Smooth muscle cell (in vitro differentiated cells): Measurements from ENCODE around the gene SUCNR1. TPM values are rescaled to one million over a fixed set of nuclear protein-coding genes. Genes with fewer than 3 reads are reported as not detected.
"Not testable (repeated sequence)": the region's sequence is repeated elsewhere in the genome, so short reads cannot be mapped to it uniquely, and the experiment has no call there.

ENCODE experiments used
- DNase-seq: peaks from one replicate; lab custom pipeline; 2025; ENCODE audit not compliant: unreplicated experiment; lab: John Stamatoyannopoulos, UW
- H2AFZ ChIP-seq: fragments of 200-600 bp; sonication (generic); 2 replicates; pipeline ENCODE4 v1.6.0; 2016; ENCODE audit warnings: antibody characterized with exemption, low read depth, mild to moderate bottlenecking
- H3F3A ChIP-seq: fragments of 200-600 bp; sonication (generic); 2 replicates; pipeline ENCODE4 v1.6.0; 2017; ENCODE audit warnings: antibody characterized with exemption, low read depth
- H3K27ac ChIP-seq: fragments of 200-600 bp; sonication (generic); 2 replicates; pipeline ENCODE4 v1.5.1; 2016; ENCODE audit warnings: low read depth, mild to moderate bottlenecking
- H3K27me3 ChIP-seq: fragments of 200-600 bp; sonication (generic); 2 replicates; pipeline ENCODE4 v1.6.1; 2016; ENCODE audit warnings: low read depth, mild to moderate bottlenecking
- H3K36me3 ChIP-seq: fragments of 200-600 bp; sonication (generic); 2 replicates; pipeline ENCODE4 v1.5.1; 2016; ENCODE audit warnings: low read depth
- H3K4me1 ChIP-seq: fragments of 200-600 bp; sonication (generic); 2 replicates; pipeline ENCODE4 v1.5.1; 2016; ENCODE audit warnings: low read depth
- H3K4me2 ChIP-seq: fragments of 200-600 bp; sonication (generic); 2 replicates; pipeline ENCODE4 v1.6.0; 2016; ENCODE audit warnings: mild to moderate bottlenecking
- H3K4me3 ChIP-seq: fragments of 200-600 bp; sonication (generic); 2 replicates; pipeline ENCODE4 v1.5.1; 2016; ENCODE audit warnings: mild to moderate bottlenecking
- H3K79me2 ChIP-seq: fragments of 200-600 bp; sonication (generic); 2 replicates; pipeline ENCODE4 v1.6.0; 2016; ENCODE audit warnings: low read depth, mild to moderate bottlenecking
- H3K9ac ChIP-seq: fragments of 200-600 bp; sonication (generic); 2 replicates; pipeline ENCODE4 v1.6.0; 2016; ENCODE audit warnings: low read depth
- H3K9me3 ChIP-seq: fragments of 200-600 bp; sonication (generic); replicated peaks from 2 replicates; pipeline ENCODE4 v1.5.1; 2016; ENCODE audit warnings: low read depth
- H4K20me1 ChIP-seq: fragments of 200-600 bp; sonication (generic); 2 replicates; pipeline ENCODE4 v1.6.0; 2016; ENCODE audit warnings: low read depth
- CTCF ChIP-seq: fragments of 200-600 bp; sonication (generic); IDR thresholded peaks from 2 replicates; pipeline ENCODE4 v1.5.1; 2017; ENCODE audit warnings: borderline replicate concordance, mild to moderate bottlenecking, antibody characterized with exemption; ENCODE audit not compliant: insufficient read depth, poor library complexity, severe bottlenecking
- WGBS: methylation state at CpG from one replicate; pipeline ENCODE4 v1.1.7; 2016; ENCODE audit warnings: low lambda C conversion rate; 5-methylcytosine and 5-hydroxymethylcytosine counted together
- polyA plus RNA-seq: library from polyadenylated mRNA; unstranded; fragments of >200 nt; fragmentation: Nextera tagmentation; extraction: Ambion mirVana; gene quantifications from 2 replicates; pipeline ENCODE4 v1.2.1, GENCODE V29; 2016
- total RNA-seq: library from RNA; depleted of rRNA; stranded (reverse); fragments of >200 nt; gene quantifications from 2 replicates; pipeline ENCODE4 v1.2.3, GENCODE V29; 2014

The SUCNR1 gene
- total and polyA plus RNA-seq, 2 experiments from 2014 or later: not detected

GRCh38 chr3:151896246-151897012 lies 23.0 kb downstream of the SUCNR1 start:
- 58% methylated on average over 4 of the region's 4 CpGs for WGBS
- no peak overlapping the region for H3K9ac ChIP-seq

GRCh38 chr3:151898121-151898520 lies 24.7 kb downstream of the SUCNR1 start:
- WGBS: no CpG with 5 or more reads among the region's 1 CpG
- H3K4me3 ChIP-seq, H3K27ac ChIP-seq, DNase-seq, H3F3A ChIP-seq, H2AFZ ChIP-seq, H3K36me3 ChIP-seq, H3K9ac ChIP-seq, H3K9me3 ChIP-seq, H3K79me2 ChIP-seq, H4K20me1 ChIP-seq, H3K4me2 ChIP-seq, H3K27me3 ChIP-seq: not testable (repeated sequence)
- H3K4me1 ChIP-seq: peaks cover 23% of the 10 kb centered on the region

More at GRCh38 chr3:151896246-151897012, 23.0 kb downstream of the SUCNR1 start:
- DNase-seq: no peak
- TF ChIP-seq CTCF: no peak
- Histone ChIP-seq H3K9me3 (no peaks in the 10 kb centered on the region), H3K27ac (no peak overlapping the region), H3K79me2 (no peaks in the 10 kb centered on the region), H3K4me1 (peaks cover 8% of the 10 kb centered on the region), H3K27me3 (no peaks in the 10 kb centered on the region), H3F3A (peaks cover 4% of the 10 kb centered on the region), H3K36me3 (no peaks in the 10 kb centered on the region), H2AFZ (no peak overlapping the region), H3K4me3 (no peak overlapping the region), H4K20me1 (no peaks in the 10 kb centered on the region), H3K4me2 (no peak overlapping the region)

GRCh38 chr3:151898564-151899261 lies 25.3 kb downstream of the SUCNR1 start:
- WGBS: 68% methylated on average over 3 of the region's 3 CpGs
- not testable (repeated sequence) for DNase-seq, H3K4me2 ChIP-seq

GRCh38 chr3:151899996-151900395 lies 26.6 kb downstream of the SUCNR1 start:
- Histone ChIP-seq H4K20me1 (no peaks in the 10 kb centered on the region), H3K9me3 (no peaks in the 10 kb centered on the region), H3K36me3 (no peaks in the 10 kb centered on the region), H3K79me2 (no peaks in the 10 kb centered on the region), H3K27me3 (no peaks in the 10 kb centered on the region), H3K4me3 (no peak overlapping the region), H3K4me2 (no peak overlapping the region), H3K4me1 (peaks cover 31% of the 10 kb centered on the region), H2AFZ (no peak overlapping the region), H3K9ac (no peak overlapping the region), H3F3A (peaks cover 11% of the 10 kb centered on the region), H3K27ac (no peak overlapping the region)
- no peak for TF ChIP-seq CTCF
- DNase-seq: no peak

More at GRCh38 chr3:151898564-151899261, 25.3 kb downstream of the SUCNR1 start:
- not testable (repeated sequence) for H4K20me1 ChIP-seq, H2AFZ ChIP-seq, H3K4me3 ChIP-seq, H3K36me3 ChIP-seq, H3F3A ChIP-seq, H3K27me3 ChIP-seq, H3K79me2 ChIP-seq, H3K9me3 ChIP-seq, H3K9ac ChIP-seq, H3K27ac ChIP-seq
- H3K4me1 ChIP-seq: peaks cover 29% of the 10 kb centered on the region
